CD4-positive, alpha-beta T cell treated with Interleukin-6 at 100 ng/mL for 8 hours (primary cell): ENCODE data around the gene CSTPP1.
"Not testable (repeated sequence)": the region's sequence is repeated elsewhere in the genome, so short reads cannot be mapped to it uniquely, and the experiment has no call there.

ENCODE experiments used
- DNase-seq: peaks from one replicate; pipeline ENCODE4 v3.0.0-alpha.2; 2020; ENCODE audit warnings: mixed read lengths, low spot score

CSTPP1 gene

DNA sequence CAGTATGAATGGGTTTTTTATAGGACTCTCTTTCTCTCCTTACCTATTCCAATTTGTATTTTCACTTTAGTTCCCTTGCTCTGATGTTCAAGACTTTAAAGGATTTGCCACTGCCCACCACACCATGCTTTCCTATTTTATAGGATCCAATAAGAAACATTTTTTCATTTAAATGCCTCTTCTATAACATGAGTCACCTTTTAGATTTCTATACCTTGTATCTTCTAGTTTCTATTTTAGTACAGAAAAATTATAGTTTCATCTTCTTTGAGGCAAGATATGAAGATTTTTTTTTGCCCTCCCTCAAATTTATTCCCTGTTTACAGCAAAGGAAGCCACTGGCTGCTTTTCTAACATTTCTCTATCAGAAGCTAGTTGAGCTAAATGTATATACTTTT lies 163.4 kb downstream of the CSTPP1 start:
- no peak for DNase-seq

DNA sequence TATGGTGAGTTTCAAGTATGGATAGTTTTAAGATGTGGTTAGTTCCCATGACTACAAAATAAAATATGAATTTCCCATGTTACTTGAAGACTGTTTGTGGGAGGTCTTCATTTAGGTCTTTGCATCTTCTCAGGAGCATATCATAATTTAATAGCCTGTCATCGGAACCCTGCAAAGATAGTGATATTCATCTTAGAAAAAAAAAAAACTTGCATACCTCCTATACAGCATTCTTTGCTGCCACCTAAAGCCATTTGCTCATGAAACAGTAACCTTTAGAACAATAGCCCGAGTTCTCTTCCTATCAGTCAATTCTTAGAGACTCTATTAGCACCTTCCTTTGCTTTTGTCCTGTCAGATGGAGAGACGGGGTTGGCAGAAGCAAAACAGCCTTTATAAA lies 164.8 kb downstream of the CSTPP1 start:
- no peak for DNase-seq

DNA sequence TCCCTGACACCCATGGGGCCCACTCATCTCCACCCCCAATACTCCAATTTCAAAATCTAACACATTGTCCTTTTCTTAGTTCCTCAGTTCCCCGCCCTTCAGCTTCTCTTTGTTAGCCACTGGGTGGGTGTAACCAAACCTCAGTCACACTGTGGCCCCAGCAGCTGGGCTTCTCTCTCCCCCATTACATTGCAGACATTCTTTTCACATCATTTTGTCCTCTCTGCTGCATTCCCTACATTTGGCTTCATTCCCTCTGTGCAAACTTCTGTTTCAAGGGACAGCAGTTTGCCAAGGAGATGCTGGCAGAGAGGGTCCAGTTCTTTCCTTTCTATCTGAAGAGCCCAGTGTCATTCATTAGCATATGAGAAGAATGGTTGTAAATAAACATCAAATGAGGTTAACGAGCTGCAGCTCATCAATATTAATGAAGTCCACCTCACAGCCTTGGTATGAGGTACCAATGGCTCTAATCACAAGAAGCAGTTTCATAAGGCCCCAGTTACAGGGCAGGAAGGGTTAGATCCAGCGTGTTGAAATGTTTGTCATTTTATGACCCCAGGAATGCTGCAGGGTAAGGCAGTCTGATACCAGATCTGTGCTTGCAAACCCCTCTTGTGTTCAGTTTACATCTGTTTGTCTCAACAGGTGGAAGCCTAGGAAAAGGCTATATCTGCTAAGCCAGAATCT lies 167.8 kb downstream of the CSTPP1 start:
- DNase-seq: no peak

DNA sequence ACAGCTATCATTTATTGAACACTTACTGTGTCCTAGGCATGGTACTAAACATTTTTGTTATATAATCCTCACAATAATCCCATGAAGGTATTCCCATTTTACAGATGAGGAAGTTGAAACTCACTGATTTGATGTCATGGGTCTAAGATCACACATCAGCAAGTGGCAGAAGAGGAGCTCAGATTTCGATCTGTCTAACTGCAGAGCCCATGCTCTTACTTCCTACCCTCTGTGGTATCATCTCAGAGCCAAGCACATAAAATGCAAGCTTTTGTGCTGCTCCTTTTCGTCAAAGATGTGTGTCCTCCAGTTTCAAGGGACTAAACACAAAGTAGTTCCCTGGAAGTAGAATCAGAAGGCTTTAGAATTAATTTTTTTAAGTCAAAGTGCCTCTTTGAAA lies 169.0 kb downstream of the CSTPP1 start:
- no peak for DNase-seq

DNA sequence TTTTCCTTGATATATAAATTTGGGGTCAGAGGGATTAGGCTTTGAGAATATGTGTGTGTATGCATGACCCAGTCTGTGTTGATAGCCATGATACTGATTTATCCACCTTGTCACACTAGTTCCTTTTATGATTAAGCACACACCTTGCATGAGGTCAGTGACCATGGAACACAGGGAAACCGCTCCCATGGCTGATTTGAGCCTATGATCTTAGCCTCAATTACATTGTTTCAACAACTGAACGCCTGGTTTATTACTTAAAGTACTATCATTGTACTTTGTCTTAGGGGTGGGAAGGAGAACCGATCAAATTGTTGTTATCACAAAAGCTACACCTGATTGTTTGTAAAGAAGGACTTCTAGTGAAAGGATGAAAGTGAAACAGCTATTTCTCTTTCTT lies 169.4 kb downstream of the CSTPP1 start:
- no peak for DNase-seq

DNA sequence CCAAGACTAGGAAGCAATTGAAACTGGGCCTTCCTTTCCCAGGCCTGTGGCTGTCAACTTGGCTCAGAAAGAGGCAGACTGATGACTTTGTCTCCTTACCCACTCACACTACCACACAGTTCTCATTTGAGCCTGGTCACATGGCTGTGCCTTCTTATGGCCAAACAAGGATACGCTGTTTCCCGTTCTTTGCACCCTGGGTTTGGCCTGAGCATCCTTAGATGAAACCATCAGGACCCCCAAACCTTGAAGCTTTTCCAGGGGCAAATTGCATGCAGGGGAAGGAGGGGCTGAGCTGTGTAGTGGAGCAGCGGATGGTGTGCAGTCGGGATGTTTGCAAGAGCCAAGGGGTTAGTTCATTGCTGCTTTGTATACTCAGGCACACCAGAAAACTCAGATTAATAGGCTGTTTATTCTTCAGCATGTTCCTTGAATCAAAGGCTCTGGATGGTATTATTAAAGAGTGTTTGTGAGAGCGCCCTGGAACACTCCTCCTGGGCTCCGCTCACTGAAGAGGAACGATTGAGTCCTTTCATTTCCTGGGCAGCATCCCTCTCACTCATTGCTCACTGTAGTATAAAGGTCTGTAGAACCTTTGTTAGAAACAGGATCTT lies 170.3 kb downstream of the CSTPP1 start:
- DNase-seq: no peak

DNA sequence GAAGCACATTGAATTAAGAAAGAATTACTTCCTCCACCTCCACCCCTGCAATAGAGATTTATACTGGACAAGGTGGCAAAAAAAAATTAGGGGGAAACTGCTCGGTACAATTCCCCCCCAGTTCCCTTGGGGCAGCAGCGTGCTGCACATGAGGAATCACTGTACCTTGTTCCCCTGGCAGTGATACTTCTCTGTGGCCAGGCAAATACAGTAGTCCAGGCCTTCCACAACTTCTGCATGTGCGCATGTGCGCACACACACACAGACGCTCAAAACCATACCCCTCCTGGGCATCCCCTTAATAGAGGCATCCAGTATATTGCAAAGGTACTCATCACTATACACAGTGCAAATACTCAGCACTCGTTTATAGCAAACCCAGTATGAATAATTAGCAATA lies 171.2 kb downstream of the CSTPP1 start:
- no peak for DNase-seq

DNA sequence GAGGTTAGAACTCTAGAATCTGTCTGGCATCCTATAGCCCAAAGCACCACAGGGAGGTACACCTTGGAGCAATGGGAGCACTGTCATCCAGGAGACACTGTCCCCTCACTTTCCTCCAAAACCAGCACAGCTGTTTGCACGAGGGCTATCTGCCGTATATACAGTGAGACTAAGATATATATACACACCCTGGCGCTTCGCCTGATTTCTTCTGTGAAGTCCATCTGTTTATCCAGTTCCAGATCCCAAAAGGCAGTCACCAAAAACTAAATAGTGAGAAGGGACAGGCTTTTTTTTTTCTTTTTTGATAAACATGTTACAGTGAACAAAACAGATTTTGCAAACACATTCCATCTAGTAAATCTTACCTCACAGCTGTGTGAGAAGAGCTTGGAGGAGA lies 171.7 kb downstream of the CSTPP1 start:
- no peak for DNase-seq

DNA sequence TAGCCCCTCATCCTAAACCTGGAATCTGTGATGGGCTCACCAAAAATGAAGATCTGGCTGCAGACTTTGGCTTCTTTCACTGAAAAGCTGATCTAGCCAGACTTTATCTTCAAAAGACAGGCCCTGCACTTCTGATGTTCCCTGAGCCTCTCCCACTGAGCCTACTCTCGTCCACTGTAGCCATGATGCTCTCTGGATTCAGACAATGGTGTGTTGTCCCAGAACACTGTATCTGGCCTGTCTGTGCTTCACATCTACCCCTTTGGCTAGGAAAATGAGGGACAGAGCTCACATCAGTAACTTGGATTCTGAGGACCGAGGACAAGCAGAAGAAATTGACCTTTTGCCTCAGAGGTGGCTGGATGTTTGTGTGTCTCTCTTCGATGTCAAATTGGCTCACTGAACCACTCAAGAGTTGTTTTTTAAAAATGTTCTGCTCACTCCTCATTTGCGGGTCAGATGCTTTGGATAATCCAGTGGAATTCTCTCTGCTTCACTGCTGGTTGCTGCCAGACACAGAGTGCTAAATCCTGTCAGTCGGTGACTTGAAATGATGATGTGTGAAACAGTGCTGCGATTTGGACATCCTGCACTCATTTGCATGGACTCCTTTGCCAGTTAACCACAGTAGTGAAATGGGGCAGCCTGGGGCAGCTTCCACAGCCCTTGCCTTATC lies 172.6 kb downstream of the CSTPP1 start:
- DNase-seq: no peak

DNA sequence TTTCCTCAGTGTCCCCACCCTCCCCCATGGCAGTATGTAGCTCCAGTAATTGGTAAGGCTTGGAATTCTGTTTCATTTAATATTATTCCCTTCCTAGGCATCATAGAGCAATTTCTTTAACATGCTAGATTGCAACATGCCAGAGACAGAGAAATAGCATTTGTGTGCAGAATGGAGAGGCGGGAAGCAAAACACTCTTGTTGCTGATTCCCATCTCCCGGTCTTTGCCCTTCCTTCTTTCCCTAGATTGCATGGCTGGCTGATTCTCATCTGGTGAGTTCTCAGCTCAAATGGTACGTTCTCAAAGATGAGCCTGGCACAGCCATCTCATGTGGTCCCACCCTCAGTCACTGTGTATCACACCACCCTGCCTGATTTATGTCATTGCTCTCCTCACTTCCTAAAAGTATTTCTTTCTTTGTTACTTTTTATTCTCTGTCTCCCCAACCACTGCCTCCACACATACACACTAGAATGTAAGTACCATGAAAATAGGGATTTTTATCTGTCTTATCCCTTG lies 173.2 kb downstream of the CSTPP1 start:
- no peak for DNase-seq

DNA sequence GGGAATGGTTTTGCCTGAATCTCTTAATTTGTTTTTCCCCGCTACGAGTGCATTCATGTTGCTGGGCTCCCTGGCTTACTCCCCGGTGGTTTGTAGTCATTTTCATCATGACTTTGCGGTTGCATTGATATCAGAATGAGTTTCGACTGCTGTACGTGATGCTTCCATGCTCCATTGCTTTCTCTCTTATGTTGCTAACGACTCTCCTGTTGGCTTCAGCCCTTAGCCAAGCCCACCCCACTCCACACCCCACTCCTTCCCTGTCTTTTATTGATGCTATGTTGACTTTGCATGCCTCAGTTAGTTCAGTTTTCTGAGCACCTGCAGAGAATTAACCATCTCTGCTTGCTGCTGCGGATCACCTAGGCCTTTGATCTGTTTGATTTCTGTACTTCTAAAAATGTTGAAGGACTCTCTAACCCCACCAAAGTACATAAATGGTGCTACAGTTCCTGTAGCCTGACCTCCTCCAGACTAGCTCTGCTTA lies 174.8 kb downstream of the CSTPP1 start:
- no peak for DNase-seq

DNA sequence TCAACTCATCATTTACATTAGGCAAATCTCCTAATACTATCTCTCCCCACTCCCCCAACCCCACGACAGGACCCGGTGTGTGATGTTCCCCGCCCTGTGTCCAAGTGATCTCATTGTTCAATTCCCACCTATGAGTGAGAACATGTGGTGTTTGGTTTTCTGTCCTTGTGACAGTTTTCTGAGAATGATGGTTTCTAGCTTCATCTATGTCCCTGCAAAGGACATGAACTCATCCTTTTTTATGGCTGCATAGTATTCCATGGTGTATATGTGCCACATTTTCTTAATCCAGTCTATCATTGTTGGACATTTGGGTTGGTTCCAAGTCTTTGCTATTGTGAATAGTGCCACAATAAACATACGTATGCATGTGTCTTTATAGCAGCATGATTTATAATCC lies 176.4 kb downstream of the CSTPP1 start:
- not testable (repeated sequence) for DNase-seq

DNA sequence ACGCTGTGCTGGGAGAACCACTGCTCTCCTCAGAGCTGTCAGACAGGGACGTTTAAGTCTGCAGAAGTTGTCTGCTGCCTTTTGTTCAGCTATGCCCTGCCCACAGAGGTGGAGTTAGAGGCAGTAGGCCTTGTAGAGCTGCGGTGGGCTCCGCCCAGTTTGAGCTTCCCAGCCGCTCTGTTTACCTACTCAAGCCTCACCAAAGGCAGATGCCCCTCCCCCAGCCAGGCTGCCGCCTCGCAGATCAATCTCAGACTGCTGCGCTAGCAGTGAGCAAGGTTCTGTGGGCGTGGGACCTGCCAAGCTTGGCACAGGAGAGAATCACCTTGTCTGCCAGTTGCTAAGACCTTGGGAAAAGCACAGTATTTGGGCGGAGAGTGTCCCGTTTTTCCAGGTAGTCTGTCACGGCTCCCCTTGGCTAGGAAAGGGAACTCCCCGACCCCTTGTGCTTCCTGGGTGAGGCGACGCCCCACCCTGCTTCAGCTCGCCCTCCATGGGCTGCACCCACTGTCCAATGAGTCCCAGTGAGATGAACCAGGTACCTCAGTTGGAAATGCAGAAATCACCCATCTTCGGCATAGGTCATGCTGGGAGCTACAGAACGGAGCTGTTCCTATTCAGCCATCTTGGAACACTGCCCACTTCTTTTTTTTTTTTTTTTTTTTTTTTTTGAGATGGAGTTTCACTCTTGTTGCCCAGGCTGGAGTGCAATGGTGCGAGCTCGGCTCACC lies 182.6 kb downstream of the CSTPP1 start:
- peak; percentile 47 for DNase-seq

DNA sequence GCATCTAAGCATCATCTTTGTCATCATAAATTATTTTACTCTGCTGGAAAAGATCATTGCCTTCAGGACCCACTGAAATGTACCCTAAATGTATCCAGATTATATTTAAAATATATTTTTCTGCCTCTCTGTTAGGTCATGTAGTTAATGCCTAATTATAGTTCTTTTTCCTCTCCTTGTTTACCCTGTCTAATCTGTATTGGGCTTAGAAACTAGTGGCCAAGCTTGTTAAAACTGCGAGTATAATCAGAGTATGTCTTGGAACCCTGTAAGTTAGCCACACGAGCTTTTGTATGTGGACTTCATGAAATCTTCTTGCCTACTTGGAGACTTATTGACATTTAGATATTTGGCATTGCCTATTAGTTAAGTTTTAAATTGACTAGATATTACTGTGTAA lies 184.5 kb downstream of the CSTPP1 start:
- DNase-seq: no peak

DNA sequence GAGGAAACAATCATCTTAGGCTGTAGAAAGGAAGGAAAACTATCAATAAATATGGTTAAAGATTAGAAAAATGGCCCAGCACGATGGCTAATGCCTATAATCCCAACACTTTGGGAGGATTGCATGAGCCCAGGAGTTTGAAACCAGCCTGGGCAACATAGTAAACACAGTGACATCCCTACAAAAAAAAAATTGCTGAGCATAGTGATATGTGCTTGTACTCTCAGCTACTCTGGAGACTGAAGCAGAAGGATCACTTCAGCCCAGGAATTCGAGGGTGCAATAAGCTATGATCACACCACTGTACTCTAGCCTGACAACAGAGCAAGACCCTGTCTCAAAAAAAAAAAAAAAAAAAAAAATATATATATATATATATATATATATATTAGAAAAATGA lies 185.2 kb downstream of the CSTPP1 start:
- no peak for DNase-seq

DNA sequence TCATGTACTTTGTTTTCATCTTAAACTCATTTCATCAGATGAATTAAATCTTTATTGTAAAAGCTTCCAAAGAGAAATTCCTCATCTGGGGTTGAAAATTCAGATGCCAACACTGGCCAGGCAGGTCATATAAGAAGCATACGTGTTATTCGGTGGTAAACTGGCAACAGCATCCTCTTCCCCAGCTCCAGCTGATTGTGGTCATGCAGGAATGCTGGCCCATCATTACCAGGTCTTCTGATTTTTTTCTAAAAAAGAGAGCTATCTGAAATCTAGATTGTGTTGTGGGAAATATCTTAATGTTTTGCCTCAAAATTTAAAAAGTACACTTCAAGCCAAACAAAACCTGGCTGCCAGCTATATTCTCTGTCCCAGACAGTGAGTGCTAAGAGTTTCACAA lies 186.5 kb downstream of the CSTPP1 start:
- no peak for DNase-seq

DNA sequence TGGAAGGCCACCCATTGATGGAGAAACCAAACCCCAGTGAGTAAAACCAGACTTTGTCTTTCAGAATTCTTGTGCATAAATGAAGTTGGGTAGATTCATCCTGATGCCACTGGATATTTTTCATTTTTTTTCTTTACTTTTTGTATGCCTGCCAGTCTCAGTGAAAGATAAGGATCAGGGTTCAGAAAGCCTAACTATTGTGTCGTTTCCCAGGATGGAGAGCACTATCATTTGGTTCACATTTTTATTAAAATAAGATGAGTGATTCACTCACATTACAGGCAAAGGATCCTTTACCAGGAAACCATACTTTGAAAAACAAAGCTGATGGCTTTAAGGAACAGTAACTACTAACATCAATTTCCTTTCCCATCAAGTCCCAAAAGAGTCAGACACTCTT lies 188.1 kb downstream of the CSTPP1 start:
- no peak for DNase-seq

DNA sequence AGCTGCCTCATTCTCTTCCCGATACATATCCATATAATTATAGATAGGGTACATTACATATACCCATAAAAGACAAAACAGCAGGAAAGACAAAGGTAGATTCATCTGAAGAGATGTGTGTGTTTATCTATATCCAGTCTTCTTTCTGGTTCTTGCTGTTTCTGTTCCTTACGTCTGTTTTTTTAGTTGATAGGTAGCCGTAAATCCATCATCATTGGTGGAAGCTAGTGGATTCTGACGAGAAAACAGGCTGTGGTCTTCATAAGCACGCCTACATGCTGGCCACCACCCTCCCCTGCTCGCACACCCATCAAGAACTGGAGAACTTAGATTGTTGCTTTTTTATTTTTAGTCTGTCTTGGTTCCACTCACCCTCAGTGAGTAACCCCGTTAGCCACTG lies 188.5 kb downstream of the CSTPP1 start:
- no peak for DNase-seq

DNA sequence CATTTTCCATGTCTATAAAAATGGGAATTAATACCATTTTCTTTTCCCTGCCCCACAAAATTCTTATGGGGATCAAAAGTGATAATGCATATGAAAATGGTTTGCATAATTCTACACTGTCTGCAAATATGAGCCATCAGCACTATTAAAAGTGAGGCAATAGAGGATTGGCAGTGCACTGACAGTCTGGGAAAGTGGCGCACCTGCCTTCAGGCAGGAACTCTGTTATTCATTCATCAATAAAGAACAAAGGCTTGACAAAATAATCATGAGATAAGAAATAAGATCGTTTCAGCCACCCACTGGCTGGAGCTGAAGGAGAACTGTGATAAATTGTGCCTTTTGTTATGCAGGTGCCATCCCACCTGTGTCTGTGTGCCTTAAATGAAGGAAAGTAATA lies 190.7 kb downstream of the CSTPP1 start:
- no peak for DNase-seq

DNA sequence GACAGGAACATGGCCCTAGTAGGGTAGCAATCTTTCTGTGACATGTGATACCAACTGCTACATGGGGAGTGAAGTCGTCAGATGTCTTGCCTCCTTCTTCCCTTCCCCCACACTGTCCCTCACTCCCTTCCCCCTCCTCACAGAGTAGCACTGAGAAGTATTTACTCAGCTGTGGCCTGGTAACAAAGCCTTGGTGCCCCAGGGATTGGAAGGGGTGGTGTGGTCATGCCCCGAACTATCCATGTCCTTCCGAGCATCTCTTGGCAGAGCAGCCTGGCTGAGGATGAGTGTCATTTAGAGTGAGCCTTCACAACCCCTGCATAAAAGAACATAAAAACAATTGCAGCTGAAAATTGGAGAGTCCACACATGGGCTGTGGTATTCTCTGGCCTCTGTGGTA lies 194.0 kb downstream of the CSTPP1 start:
- DNase-seq: no peak

DNA sequence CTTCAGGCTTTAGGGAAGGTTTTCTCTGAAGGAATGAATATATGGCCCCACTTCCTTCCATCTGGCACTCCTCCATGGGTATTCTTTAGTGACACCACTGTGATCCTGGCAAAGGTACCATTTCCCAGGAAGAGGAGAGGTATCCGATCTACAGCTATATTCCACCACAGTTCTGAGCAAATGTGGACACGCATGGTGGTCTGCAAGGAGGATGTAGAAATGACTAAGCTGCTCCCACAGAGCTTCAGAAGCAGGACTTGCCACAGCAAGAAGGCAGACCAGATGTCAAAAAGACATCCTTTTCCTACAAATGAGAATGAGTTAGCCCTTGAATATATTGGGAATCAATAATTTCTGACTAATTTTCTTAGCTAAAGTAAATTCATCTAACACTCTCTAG lies 194.6 kb downstream of the CSTPP1 start:
- DNase-seq: no peak

DNA sequence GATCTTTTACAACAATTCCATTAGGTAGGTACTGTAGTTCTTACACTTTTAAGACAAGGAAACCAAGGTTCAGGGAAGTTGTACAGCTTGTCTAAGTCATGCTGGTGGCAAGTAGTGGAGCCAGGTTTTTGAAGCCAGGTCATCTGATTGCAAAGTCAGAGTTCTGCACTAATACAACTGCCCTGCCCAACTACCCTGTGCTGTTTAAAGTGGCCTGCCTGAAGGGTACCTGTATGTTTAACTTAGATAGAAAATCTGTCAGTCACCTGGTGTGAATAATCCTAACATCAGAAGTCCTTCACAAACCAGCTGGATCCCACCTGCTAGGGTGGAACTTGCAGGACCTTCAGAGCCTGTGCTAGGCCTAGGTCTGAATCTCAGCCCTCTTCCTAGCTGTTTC lies 195.9 kb downstream of the CSTPP1 start:
- DNase-seq: no peak

DNA sequence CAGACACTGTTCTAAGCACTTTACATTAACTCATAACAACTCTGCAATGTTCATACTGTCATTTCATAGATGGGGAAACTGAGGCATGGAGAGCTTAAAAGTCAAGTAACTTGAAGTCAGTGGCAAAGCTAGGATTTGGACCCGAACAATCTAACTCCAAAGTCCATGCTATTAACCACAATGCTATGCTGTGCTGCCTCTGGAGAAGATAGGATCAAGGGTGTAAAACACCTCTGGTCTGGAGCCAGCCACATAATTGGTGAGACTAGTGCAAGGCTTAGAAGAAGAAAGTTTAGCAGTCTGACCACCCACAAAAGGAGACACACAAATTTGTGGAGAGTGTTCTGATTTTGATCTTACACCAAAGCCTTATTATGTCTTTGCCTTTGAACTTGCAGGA lies 196.4 kb downstream of the CSTPP1 start:
- no peak for DNase-seq
